ENCODE measurements around the gene PELI2.

- TF ChIP-seq TCF4 (CRISPR knock-in tag; IDR thresholded peaks at IDR 0.05; ENCODE audit: borderline replicate concordance) (no peak), ZNF70 (CRISPR knock-in tag; IDR thresholded peaks at IDR 0.05) (no peak), SNAI2 (CRISPR knock-in tag; IDR thresholded peaks at IDR 0.05) (no peak), CSDC2 (CRISPR knock-in tag; IDR thresholded peaks at IDR 0.05) (no peak), POU6F1 (CRISPR knock-in tag; IDR thresholded peaks at IDR 0.05; ENCODE audit: borderline replicate concordance, low read depth) (no peak), ZFP3 (CRISPR knock-in tag; IDR thresholded peaks at IDR 0.05) (no peak), PATZ1 (CRISPR knock-in tag; IDR thresholded peaks at IDR 0.05; ENCODE audit: borderline replicate concordance) (no peak), ZFP30 (CRISPR knock-in tag; IDR thresholded peaks at IDR 0.05) (no peak), ZC3H10 (CRISPR knock-in tag; IDR thresholded peaks at IDR 0.05) (no peak), GLIS3 (CRISPR knock-in tag; IDR thresholded peaks at IDR 0.05) (no peak), TSHZ2 (CRISPR knock-in tag; IDR thresholded peaks at IDR 0.05) (no peak), PPARA (CRISPR knock-in tag; IDR thresholded peaks at IDR 0.05; ENCODE audit: borderline replicate concordance) (no peak)
These were observed 30.3 kb upstream of the PELI2 start for GRCh38 chr14:56087671-56088471.

Data from SK-N-SH treated with all-trans-retinoic acid at 6 μM for 48 hours (cell line).